NCI-H345 (cell line): ENCODE results near the gene ZDHHC1.
"Not testable (repeated sequence)": the region's sequence is repeated elsewhere in the genome, so short reads cannot be mapped to it uniquely, and the experiment has no call there.

Experiments
- DNase-seq: peaks from one replicate; lab custom pipeline; 2025; lab: John Stamatoyannopoulos, UW

ZDHHC1 gene

GRCh38 chr16:67430977-67431774 lies 14.9 kb upstream of the ZDHHC1 start, which contains the start of gene HSD11B2:
TSS of gene HSD11B2 (plus strand) at chr16:67431121. CDS start at chr16:67431249, 128 bp downstream.
- peak; percentile 63 for DNase-seq

- DNase-seq = peak; percentile 32
Observed at GRCh38 chr16:67430504-67430976, 14.3 kb upstream of the ZDHHC1 start.

GRCh38 chr16:67429799-67430503 lies 13.7 kb upstream of the ZDHHC1 start:
- DNase-seq = no peak

DNA sequence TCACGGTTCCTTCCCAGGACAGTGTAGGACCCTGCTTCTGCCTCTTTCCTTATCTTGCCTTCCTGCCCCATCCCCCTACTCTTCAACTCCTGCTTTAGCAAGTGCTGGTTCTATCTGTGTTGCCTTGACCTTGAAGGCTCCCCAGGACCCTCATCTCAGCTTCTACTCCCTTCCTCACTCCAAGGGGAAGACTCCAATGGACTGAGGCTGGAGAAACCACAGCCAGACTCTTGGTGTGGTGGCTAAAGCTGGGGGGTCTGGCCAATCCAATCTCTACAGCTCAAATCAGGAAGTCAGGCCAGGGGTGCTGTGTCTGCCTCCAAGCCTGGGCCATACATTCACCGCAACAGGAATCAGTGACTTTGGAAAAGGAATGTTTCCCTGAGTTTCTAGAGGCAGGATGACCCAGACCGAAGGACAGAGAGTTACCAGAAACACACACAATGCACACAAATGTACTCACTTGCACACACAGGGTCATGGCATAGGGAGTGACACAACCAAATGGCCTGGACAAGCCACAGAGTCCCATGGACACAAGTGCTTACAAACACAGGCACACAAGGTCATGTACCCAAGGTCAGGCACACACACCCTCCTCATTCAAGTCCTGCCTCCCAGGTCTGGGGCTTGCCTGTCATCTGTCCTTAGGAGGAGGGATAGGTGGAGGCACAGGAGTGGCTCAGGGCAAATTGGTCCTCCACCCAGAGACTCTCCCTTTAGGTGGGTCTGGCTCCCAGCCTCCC lies 12.9 kb upstream of the ZDHHC1 start:
- DNase-seq = no peak

DNA sequence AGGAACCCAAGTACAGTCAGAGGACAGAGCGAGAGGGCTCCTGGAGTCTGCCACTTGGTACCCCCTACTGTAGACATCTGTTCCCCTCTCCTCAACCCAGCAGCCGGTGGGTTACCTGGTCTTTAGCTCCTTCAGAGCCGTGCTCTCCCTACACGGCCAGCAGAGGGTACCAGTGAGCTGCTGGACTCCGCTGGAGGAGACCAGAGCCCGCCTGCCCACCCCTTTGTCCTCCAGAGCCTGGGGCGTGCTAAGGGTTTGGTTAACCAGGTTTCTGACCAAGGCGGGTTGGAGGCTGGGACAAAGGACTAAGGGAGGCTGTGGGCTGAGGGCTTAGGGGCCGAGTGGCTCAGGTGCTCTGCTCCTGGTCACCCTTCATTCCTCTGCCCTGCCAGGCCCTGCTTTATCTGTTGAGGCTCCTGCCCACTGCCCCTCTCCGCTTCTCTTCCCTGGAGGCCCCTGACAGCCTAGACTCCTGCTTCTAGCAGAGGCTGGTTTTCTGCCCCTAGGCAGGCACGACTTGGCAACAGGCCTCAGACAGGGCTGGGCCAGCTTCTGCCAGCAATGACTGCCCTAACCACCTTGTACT lies 12.0 kb upstream of the ZDHHC1 start:
- DNase-seq = peak; percentile 54

DNA sequence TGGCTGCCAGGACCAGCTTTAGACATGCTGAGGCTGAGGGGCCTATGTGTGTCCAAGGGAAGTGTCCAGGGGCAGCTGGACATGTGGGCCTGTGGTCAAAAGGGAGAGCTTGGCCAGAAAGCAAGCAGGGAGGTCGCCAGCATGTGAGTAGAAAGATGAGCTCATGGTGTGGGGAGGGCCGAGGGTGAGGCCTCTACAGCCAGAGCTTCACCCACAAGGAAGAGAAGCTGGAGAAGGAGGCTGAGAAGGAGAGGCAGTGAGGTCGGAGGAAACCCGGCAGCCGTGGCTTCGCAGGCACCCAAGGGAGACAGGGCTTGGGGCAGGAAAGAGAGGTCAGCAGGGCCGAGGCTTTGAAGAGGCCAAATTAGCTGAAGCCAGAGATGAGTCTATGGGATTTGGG lies 10.7 kb upstream of the ZDHHC1 start:
- no peak for DNase-seq

DNA sequence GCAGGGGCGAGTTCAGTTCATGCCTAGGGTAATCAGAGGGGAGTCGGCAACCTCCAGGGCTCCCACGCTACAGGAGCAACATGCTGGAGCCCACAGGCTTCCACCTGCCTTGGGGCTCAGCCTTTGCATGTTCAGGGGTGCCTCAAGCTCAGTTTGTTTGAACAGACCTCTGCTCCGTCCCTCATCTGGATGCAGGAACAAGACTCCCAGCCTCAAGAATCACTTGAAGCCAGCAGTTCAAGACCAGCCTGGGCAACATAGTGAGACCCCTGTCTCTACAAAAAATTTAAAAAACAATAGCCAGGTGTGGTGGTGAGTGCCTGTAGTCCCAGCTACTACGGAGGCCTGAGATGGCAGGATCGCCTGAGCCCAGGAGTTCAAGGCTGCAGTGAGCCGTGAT lies 9.7 kb upstream of the ZDHHC1 start:
- no peak for DNase-seq

GRCh38 chr16:67425580-67425979 lies 9.3 kb upstream of the ZDHHC1 start:
- no peak for DNase-seq

GRCh38 chr16:67425061-67425460 lies 8.8 kb upstream of the ZDHHC1 start:
- DNase-seq = no peak

DNA sequence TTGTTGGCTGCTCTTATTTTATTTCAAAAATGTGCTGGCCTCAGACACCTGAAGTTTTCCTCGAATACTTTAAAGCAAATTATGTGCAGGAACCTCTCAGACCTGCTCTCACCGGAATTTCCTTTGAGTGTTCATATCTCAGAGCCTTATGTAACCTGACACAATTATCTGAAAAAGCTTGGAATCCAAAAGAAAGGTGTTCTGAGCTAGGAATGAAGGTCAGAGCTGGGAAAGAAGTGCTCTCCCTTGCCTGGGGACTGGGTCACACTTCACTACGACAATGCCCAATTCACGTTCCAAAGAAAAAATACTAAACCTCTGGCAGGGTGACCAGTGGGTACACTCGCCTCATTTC lies 8.0 kb upstream of the ZDHHC1 start:
- no peak for DNase-seq

- no peak for DNase-seq
Observed at GRCh38 chr16:67423611-67424260, 7.5 kb upstream of the ZDHHC1 start.

DNA sequence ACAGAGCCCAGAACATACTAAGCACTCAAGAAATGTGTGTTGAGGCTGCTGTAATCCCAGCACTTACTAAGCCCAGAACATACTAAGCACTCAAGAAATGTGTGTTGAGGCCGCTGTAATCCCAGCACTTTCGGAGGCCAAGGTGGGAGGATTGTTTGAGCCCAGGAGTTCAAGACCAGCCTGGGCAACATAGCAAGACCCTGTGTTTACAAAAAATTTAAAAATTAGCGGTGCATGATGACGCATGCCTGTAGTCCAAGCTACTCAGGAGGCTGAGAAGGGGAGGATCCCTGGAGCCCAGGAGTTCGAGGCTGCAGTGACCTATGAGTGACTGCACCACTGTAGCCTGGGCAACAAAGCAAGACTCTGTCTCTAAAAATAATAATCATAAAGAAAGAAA lies 6.7 kb upstream of the ZDHHC1 start:
- DNase-seq = no peak

- DNase-seq = no peak
Observed at GRCh38 chr16:67421030-67421429, 4.8 kb upstream of the ZDHHC1 start.

- no peak for DNase-seq
Observed at GRCh38 chr16:67419931-67420330, 3.7 kb upstream of the ZDHHC1 start.

GRCh38 chr16:67419502-67419901 lies 3.2 kb upstream of the ZDHHC1 start:
- DNase-seq = no peak

DNA sequence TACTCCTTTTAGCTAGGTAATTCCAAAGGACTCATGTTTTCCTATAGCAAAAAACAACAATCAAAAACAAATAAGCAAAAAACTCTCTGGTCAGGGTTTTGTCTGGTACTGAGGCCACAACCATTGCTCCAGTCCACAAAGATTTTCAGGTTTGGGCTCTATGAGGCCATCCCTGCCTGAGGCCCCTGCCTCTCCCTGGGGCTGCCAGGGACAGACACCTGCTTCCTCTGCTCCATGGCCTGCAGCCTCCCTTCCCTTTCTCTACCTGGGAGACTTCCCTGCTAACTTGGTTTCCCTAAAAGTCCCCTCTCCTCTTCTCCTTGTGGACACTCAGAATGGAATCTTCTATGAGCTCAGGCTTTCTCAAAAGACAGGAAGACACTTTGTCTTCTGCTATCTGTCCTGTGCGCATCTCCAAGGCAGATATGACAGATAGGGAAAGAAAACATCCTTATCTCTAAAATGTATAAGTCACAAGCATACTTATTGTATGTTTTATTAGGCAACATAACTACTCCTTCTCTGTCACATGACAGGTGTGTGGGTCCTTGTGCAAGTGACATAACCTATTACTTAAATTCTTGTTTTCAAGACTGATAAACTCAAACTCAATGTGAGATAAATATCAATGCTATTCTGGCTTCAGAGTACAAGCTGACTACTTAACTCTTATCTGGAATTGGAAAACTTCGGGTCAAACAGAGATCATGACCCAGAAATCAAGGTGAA lies 1.2 kb upstream of the ZDHHC1 start:
- no peak for DNase-seq

DNA sequence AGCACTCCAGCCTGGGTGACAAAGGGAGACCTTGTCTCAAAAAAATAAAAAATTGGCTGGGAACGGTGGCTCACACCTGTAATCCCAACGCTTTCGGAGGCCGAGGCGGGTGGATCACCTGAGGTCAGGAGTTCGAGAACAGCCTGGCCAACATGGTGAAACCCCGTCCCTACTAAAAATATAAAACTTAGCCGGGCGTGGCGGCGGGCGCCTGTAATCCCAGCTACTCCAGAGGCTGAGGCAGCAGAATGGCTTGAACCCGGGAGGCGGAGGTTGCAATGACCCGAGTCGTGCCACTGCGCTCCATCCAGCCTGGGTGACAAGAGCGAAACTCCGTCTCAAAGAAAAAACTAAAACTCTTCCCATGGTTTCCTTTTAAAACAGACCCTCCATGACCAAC lies 856 bp downstream of the ZDHHC1 start:
- DNase-seq = not testable (repeated sequence)

DNA sequence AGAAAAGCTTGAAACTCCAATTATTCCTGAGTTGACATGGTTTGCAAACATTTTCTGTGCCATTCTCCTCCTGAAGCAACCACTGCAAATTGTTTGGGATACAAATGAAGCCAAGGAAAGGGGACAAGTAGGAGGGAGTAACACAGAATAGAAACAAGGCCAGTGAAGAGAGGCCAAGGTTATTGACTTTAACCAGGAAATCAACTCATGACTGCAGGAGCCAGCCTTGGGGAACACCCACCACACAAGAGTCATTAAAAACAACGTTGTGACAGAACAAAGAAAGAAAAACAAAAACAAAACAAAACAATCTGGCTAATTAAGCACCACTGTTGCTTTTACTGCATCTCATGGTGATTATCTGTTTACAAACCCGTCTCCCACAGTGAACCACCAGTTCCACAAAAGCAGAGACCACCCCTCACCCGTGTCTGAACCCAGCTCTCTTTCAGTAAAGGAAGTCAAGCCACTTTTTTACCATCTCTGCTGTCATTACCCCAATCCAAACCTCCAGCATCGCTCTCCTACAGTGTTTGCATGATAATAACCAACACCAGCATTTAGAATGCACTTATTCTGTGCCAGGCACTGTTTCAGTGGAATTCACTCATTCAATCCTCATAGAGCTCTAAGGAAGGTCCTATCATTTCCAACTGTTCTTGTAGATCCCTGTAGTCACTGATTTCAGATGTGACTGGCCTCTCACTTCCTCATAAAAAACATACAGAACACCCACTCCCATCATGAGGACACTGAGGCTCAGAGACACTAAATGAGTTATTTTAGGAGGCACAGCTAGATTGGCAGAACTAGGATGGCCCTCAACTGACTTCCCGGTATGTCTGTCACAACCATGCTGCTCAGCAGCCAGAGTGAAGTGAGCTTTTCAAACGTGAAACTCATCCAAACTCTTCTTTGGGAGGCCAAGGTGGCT lies 2.0 kb downstream of the ZDHHC1 start:
- no peak for DNase-seq

GRCh38 chr16:67412294-67412693 lies 4.0 kb downstream of the ZDHHC1 start:
- no peak for DNase-seq

- no peak for DNase-seq
Observed at GRCh38 chr16:67411339-67411738, 4.9 kb downstream of the ZDHHC1 start.
